ENCODE measurements around the gene ST6GALNAC1. TPM values are rescaled to one million over a fixed set of nuclear protein-coding genes. Genes with fewer than 3 reads are reported as not detected.
A peak's percentile ranks its signal among the peaks of the same experiment; 100 is the strongest.

Gene ST6GALNAC1
- total RNA-seq, 1 experiment from 2014 or later: not detected

GRCh38 chr17:76601065-76601464 is 42.5 kb downstream of the ST6GALNAC1 start (continued):
- TF ChIP-seq REST (IDR thresholded peaks at IDR 0.05; ENCODE audit: low read depth) (no peak), CBX3 (IDR thresholded peaks at IDR 0.05; ENCODE audit: low read depth) (no peak), ZBTB33 (IDR thresholded peaks at IDR 0.05; ENCODE audit: extremely low read depth, insufficient replicate concordance, low read length) (no peak)

GRCh38 chr17:76599694-76600460 is 43.7 kb downstream of the ST6GALNAC1 start:
- Histone ChIP-seq H3K27me3 (ENCODE audit: insufficient read depth, low read length) (no peaks in the 10 kb centered on the region), H3K9me3 (ENCODE audit: control insufficient read depth in 1 of 2, insufficient read depth in 1 of 2, low read depth in 1 of 2, low read length in 2 of 2) (0 out of 4 replicates have a peak, but pooled peaks cover 0 to 4% of the 10 kb centered on the region in 2 experiments), H3K4me2 (ENCODE audit: low read length) (peak overlapping the region; percentile 55), H3K36me3 (ENCODE audit: control insufficient read depth in 1 of 2, insufficient read depth in 2 of 2, low read length in 2 of 2) (no peaks in the 10 kb centered on the region), H4K20me1 (ENCODE audit: insufficient read depth) (no peaks in the 10 kb centered on the region), H3K79me2 (ENCODE audit: insufficient read depth, low read length) (no peaks in the 10 kb centered on the region), H3K4me1 (ENCODE audit: control insufficient read depth in 1 of 2, insufficient read depth in 2 of 2, low read length in 2 of 2) (peaks cover 37 to 62% of the 10 kb centered on the region in 2 experiments), H3K9ac (ENCODE audit: low read length) (no peak overlapping the region), H2AFZ (ENCODE audit: low read depth, low read length, poor library complexity, severe bottlenecking) (no peak overlapping the region), H3K27ac (ENCODE audit: low read depth, low read length) (no peak overlapping the region), H3K4me3 (replicated peaks in 1 of 2; ENCODE audit: low read depth in 1 of 2, low read length in 2 of 2) (no peak overlapping the region), H3K9me2 (ENCODE audit: insufficient read depth) (no peaks in the 10 kb centered on the region)
- CTCF ChIA-PET: interaction anchor here (1.7 to 2.5 kb wide), 2 partner anchors 13 to 24 kb away, joined by 5 to 9 read pairs; no protein-coding TSS in a partner anchor
- POLR2A ChIA-PET: interaction anchor here (2.0 to 3.7 kb wide), 2 partner anchors 14 kb away, joined by 8 to 25 read pairs; partner anchors contain the start of gene ST6GALNAC2
- intact Hi-C loops (cut with micrococcal nuclease): no loop called here
- ATAC-seq (no peak), DNase-seq (ENCODE audit: low read depth, low spot score) (no peak)
- BruUV-seq (replicated peaks): no TSS peak
- RAD21 ChIA-PET (ENCODE audit: low non-redundant PET in 1 of 2, low total read pairs in 2 of 2, uncharacterized antibody in 2 of 2, unreplicated experiment in 2 of 2): no interaction called here
- TF ChIP-seq POLR2AphosphoS5 (IDR thresholded peaks at IDR 0.05; ENCODE audit: low read depth, low read length) (no peak), FOSL1 (IDR thresholded peaks at IDR 0.05; ENCODE audit: low read depth) (no peak), ZFX (IDR thresholded peaks at IDR 0.05) (no peak), CBX3 (IDR thresholded peaks at IDR 0.05; ENCODE audit: low read depth) (no peak), RAD21 (IDR thresholded peaks at IDR 0.05; ENCODE audit: low read depth) (no peak), SRF (IDR thresholded peaks at IDR 0.05; ENCODE audit: low read depth) (no peak), EZH2phosphoT487 (IDR thresholded peaks at IDR 0.05; ENCODE audit: borderline replicate concordance) (no peak), ELF1 (IDR thresholded peaks at IDR 0.05; ENCODE audit: borderline replicate concordance, low read depth) (no peak), YY1 (IDR thresholded peaks at IDR 0.05; ENCODE audit: extremely low read depth, insufficient replicate concordance, low read depth, low read length) (no peak)

All from HCT116 (cell line).